T follicular helper cell (primary cell): Measurements from ENCODE around the gene LAPTM5.
"Not testable (repeated sequence)": the region's sequence is repeated elsewhere in the genome, so short reads cannot be mapped to it uniquely, and the experiment has no call there.

ENCODE experiments used
- DNase-seq: peaks from one replicate; pipeline ENCODE4 v3.0.0-alpha.2; 2020; ENCODE audit warnings: low read depth

Gene LAPTM5

GRCh38 chr1:30695439-30695841 is 62.1 kb downstream of the LAPTM5 start:
- no peak for DNase-seq

DNA sequence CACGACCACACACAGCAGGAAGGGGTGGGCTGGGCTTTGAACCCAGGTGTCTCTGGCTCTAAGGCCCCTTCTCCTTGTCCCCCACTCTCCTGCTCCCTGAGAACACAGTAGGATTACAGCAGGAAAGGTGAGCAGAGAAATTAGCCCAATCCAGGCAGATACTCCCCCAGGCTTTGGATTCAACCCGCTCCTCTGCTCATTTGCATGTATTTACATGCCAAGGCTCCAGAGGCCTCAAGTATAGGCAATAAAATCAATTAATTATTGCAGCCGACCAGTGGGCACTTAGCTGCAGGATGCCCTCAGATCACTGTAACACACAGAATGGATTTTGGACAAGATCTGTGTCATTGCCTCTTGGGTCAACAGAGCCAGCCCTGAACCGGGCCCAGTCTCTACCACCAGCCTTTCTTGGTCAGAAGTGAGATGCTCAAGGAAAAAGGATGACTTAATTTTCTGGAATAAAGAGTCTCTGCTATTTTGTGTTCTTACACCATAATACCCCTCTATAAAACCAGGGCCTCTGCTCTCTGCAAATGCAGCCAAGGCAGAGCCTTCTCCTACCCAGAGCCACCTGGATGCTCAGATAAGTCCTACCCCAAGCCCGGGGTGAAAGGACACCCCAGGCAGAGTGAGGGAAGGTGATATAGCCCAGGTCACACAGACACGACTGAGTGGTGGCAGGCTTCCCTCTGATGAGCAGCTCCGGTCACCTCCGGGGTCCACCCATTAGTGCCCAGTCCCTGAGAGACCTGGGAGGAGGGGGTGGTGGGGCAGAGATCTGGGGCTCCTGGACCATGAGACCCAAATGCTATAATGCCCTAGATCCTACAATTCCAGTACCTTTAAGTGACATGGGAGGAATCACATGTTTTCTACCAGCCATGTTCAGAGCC is 63.0 kb downstream of the LAPTM5 start:
- DNase-seq = no peak

GRCh38 chr1:30693822-30694221 is 63.8 kb downstream of the LAPTM5 start:
- DNase-seq = no peak

DNA sequence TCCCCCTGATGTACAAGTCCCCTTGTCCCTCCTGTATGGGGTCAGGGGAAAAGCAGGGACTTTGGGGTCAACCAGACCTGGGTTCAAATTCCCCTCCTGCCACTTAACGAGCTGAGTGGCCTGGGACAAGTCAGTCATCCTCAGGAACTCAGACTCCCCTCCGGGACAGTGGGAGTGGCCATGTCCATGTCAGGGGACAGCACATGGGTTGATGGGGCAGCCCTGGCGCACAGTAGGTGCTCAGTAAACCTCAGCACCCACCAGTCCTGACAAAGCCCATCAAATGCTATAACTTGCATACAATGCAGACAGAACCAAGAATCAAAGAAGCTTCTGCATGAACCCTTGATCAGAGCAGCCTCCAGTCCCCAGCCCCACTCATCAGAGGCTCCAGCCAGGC is 64.2 kb downstream of the LAPTM5 start:
- no peak for DNase-seq

DNA sequence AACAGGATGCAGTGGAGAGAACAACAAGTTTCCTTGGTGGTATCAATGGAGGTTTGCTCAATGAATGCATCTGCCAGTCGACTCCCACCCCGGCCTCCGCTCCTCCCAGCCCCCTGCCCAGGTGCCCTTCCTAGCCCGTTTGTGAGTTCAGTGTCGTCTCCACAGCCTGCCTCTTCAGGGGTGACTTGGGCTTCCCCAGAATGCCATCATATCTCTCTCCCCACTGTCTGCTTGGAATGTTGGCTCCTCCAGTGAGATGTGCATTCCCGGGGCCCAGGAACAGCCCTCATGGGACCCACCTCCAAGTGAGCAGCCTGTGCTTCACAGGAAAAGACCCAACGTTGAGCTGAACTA is 64.6 kb downstream of the LAPTM5 start:
- DNase-seq = no peak

- no peak for DNase-seq
Measured at GRCh38 chr1:30692201-30692947, 65.2 kb downstream of the LAPTM5 start.

GRCh38 chr1:30691480-30691879 is 66.1 kb downstream of the LAPTM5 start:
- DNase-seq = no peak

GRCh38 chr1:30689901-30690645 is 67.5 kb downstream of the LAPTM5 start:
- no peak for DNase-seq

DNA sequence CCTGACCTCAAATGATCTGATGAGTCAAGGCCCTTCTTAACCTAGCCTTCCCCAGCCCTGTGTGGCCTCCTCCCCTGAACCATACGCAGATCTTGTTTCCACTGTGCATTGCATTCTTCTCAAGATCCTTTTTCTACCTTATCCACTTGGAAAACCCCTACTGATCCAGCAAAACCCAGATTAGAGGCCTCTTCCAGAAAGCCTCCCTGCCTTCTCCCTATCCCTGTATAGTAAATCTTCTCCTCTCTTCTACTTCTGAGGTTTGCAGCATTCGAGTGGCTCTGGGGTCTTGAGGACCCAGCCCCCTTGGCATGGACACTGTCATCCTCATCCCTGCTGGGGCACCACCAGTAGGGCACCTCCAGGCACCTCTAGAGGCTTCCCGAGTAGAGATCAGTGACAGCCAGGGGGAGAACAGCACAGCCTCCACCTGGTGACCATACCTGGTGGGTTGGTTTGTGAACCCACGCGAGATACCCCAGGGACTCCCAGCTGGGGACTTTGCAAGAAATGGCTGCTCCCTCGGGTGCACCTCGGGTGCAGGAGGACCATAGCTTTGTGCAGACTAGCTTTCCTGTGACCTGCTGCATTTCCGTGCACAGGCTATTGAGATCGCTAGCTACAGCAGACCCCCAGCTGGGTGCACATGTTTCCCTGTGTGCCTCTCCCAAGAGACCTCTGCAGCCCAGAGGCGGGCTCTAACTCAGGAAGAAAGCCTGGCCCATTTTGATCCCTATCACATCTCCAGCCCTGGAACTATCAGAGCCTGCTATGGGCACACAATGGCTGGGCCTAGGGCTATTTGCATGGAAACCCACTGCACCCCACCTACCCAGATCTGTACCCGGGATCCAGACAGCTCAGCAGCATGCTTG is 68.4 kb downstream of the LAPTM5 start:
- no peak for DNase-seq

DNA sequence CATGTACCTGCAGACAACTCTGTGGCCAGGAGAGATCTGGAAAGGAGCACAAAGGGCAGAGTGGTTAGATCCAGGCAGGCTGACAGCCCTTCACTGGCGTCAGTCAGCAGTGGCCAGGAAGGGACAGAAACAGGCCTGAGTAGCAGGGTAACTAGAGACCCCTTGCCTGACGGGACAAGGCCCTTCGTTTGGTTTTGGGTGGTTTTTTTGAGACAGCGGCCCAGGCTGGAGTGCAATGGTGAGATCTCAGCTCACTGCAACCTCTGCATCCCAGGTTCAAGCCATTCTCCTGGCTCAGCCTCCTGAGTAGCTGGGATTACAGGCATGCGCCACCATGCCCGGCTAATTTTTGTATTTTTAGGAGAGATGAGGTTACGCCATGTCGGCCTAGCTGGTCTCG is 69.1 kb downstream of the LAPTM5 start:
- not testable (repeated sequence) for DNase-seq

DNA sequence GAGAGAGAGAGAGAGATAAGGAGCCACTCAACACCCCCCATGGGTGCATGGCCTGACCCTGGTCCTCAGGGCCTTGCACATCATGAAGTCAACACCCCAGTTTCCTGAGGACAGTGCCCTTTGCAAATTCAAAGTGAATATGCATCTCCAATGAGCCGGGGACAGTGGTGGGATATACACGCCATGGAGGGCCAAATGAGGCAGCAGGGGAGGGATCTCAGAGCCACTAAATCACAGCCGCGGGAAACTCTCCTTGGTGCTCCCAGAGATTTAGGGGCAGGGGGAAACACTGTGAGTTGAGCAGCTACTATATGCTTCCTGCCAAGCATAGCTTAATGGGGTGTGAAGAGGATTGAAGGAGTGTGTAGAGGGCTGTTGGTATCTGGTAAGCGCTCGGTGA is 69.7 kb downstream of the LAPTM5 start:
- no peak for DNase-seq

- DNase-seq = no peak
Measured at GRCh38 chr1:30686236-30686935, 71.2 kb downstream of the LAPTM5 start.

- no peak for DNase-seq
Measured at GRCh38 chr1:30685796-30686165, 71.8 kb downstream of the LAPTM5 start.

- DNase-seq = no peak
Measured at GRCh38 chr1:30684881-30685795, 72.4 kb downstream of the LAPTM5 start.

- DNase-seq = no peak
Measured at GRCh38 chr1:30684259-30684658, 73.3 kb downstream of the LAPTM5 start.

DNA sequence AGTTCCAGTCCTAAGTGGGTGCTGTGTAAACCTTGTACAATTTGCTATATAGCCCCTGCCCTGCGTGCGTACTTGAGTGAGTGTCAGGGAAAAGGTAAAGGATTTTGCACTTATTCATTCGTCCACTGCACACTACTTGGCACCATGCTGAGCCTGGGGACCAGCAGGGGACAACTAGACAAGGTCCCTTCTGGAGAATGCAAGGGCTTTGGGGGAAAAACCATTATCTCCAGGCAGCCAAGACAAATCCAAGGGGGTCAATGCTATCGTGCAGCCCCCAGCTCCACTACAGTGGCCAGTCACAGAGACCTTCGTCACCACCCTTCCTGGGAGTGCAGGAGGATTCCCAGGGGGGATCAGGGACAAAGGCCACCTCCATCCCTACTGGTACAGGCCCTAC is 73.9 kb downstream of the LAPTM5 start:
- no peak for DNase-seq
